Measurements from ENCODE around the gene SLAIN2.

The SLAIN2 gene

DNA sequence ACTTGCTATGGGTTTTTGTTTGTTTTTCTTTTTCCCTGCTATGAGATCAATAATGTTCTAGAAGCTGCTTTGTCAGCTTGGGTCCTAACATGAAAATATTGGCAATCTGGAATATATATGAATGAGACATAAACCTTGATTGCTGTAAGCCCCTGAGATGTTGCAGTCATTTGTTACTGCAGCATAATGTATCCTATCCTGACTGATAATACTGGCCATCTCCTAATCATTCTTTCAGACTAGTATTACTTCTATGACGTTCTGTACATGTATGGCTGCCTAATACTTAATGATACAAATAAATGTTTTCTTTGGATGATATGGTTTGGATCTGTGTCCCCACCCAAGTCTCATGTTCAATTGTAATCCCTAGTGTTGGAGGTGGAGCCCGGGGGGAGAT lies 19.3 kb upstream of the SLAIN2 start:
- no peak overlapping the region for H3K4me3 Mint-ChIP-seq
- no peaks in the 10 kb centered on the region for H3K36me3 Mint-ChIP-seq (ENCODE audit: low read depth)
- H3K27ac Mint-ChIP-seq, result no peak overlapping the region
- H3K9me3 Mint-ChIP-seq, result no peaks in the 10 kb centered on the region
- H3K4me1 Mint-ChIP-seq (ENCODE audit: low read depth), result no peaks in the 10 kb centered on the region
- H3K27me3 Mint-ChIP-seq (ENCODE audit: low read depth), result peaks cover 11% of the 10 kb centered on the region
- no peak for DNase-seq (ENCODE audit: low spot score)

DNA sequence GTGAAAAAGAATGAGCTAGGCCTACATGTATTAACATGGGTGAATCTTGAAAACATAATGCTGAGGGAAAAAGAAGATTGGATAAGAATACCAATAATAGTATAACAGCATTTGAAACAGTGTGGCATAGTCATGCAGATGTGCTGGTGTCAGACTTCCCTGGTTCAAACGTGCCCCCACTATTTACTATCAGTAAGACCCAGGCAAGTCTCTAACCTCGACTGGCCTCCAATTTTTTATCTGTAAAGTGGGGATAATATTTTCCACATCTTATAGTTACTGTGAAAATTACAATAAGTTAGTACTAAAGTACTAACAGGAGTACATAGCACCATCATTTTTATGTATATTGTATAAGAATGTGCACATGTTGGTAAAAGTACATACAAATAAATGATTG lies 17.0 kb upstream of the SLAIN2 start:
- Mint-ChIP-seq H3K4me3 (no peak overlapping the region), H3K9me3 (no peaks in the 10 kb centered on the region), H3K36me3 (ENCODE audit: low read depth) (no peaks in the 10 kb centered on the region), H3K27me3 (ENCODE audit: low read depth) (peaks cover 18% of the 10 kb centered on the region), H3K4me1 (ENCODE audit: low read depth) (no peaks in the 10 kb centered on the region), H3K27ac (no peak overlapping the region)
- DNase-seq (ENCODE audit: low spot score), result no peak

DNA sequence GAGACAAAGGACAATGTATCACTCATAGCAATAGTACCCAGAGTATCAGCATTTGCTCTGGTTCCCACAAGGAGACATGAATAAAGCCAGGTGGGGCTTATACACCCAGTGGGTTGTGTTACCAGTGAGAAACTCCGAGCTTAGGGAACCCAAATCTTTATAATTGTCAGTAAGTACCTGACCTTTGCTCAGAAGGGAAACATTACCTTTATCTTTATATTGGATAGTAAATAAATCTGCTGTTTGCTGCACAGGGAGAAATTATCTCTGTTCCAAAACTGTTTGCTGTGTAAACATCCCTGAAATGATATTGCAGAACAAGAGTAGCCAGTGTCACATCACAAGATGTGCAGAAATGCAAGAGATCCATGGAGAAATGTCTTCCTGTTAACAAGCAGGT lies 12.1 kb upstream of the SLAIN2 start:
- no peak overlapping the region for H3K27ac Mint-ChIP-seq
- H3K4me1 Mint-ChIP-seq (ENCODE audit: low read depth), result peaks cover 3% of the 10 kb centered on the region
- H3K4me3 Mint-ChIP-seq, result no peak overlapping the region
- no peaks in the 10 kb centered on the region for H3K9me3 Mint-ChIP-seq
- peaks cover 23% of the 10 kb centered on the region for H3K27me3 Mint-ChIP-seq (ENCODE audit: low read depth)
- H3K36me3 Mint-ChIP-seq (ENCODE audit: low read depth), result no peaks in the 10 kb centered on the region
- no peak for DNase-seq (ENCODE audit: low spot score)

- no peaks in the 10 kb centered on the region for H3K9me3 Mint-ChIP-seq
- H3K4me1 Mint-ChIP-seq (ENCODE audit: low read depth), result peaks cover 3% of the 10 kb centered on the region
- H3K27ac Mint-ChIP-seq, result no peak overlapping the region
- no peak for DNase-seq (ENCODE audit: low spot score)
- H3K4me3 Mint-ChIP-seq, result no peak overlapping the region
- H3K27me3 Mint-ChIP-seq (ENCODE audit: low read depth), result peaks cover 23% of the 10 kb centered on the region
- H3K36me3 Mint-ChIP-seq (ENCODE audit: low read depth), result no peaks in the 10 kb centered on the region
These were observed 11.4 kb upstream of the SLAIN2 start for GRCh38 chr4:48329976-48330375.

DNA sequence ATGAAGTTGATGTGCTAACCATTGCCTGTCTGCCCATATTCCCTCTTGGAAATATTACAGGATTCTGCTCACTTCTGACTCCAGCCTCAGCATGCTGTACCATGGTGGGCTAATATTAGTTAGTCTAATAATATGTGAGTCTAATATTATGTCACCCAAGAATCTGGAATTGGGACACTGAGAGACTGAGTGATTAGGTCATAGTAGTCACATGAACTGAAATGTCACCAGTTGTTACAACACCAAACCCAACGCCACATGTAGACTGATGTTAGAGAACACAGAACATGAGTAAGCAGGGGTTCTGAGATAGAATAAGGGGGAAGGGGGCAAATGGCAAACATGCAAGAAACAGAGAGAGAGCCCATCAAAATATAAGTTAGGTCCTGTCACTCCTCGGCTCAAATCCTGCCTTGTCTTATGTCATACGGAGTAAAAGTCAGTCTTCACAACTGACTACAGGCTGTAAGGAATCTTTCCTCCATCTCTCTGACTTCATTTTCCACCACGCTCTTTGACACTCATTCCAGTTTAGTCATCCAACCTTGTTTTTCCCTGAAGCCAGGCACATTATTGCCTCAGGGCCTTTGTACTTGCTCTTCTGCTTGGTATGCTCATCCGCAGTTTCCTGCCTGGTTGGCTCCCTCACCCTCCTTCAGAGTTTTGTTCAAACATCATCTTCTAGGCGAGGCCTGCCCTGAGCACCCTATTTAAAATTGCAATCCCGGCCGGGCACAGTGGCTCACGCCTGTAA lies 9.6 kb upstream of the SLAIN2 start:
- H3K9me3 Mint-ChIP-seq, result no peaks in the 10 kb centered on the region
- H3K27me3 Mint-ChIP-seq (ENCODE audit: low read depth), result peaks cover 19% of the 10 kb centered on the region
- H3K36me3 Mint-ChIP-seq (ENCODE audit: low read depth), result no peaks in the 10 kb centered on the region
- H3K4me3 Mint-ChIP-seq, result no peak overlapping the region
- DNase-seq (ENCODE audit: low spot score), result no peak
- H3K4me1 Mint-ChIP-seq (ENCODE audit: low read depth), result peaks cover 3% of the 10 kb centered on the region
- no peak overlapping the region for H3K27ac Mint-ChIP-seq

- Mint-ChIP-seq H3K27ac (no peak overlapping the region), H3K36me3 (ENCODE audit: low read depth) (no peaks in the 10 kb centered on the region), H3K27me3 (ENCODE audit: low read depth) (peaks cover 19% of the 10 kb centered on the region), H3K4me3 (no peak overlapping the region), H3K4me1 (ENCODE audit: low read depth) (peaks cover 5% of the 10 kb centered on the region), H3K9me3 (no peaks in the 10 kb centered on the region)
- no peak for DNase-seq (ENCODE audit: low spot score)
These were observed 8.7 kb upstream of the SLAIN2 start for GRCh38 chr4:48332661-48333060.

GRCh38 chr4:48333587-48333986 lies 7.7 kb upstream of the SLAIN2 start:
- H3K27me3 Mint-ChIP-seq (ENCODE audit: low read depth), result peaks cover 12% of the 10 kb centered on the region
- no peaks in the 10 kb centered on the region for H3K36me3 Mint-ChIP-seq (ENCODE audit: low read depth)
- DNase-seq (ENCODE audit: low spot score), result no peak
- no peak overlapping the region for H3K27ac Mint-ChIP-seq
- H3K4me1 Mint-ChIP-seq (ENCODE audit: low read depth), result peaks cover 9% of the 10 kb centered on the region
- H3K9me3 Mint-ChIP-seq, result no peaks in the 10 kb centered on the region
- H3K4me3 Mint-ChIP-seq, result no peak overlapping the region

- Mint-ChIP-seq H3K4me1 (ENCODE audit: low read depth) (peaks cover 12% of the 10 kb centered on the region), H3K4me3 (no peak overlapping the region), H3K36me3 (ENCODE audit: low read depth) (no peaks in the 10 kb centered on the region), H3K27ac (no peak overlapping the region), H3K27me3 (ENCODE audit: low read depth) (peaks cover 12% of the 10 kb centered on the region), H3K9me3 (no peaks in the 10 kb centered on the region)
- no peak for DNase-seq (ENCODE audit: low spot score)
These were observed 7.1 kb upstream of the SLAIN2 start for GRCh38 chr4:48334236-48334635.

DNA sequence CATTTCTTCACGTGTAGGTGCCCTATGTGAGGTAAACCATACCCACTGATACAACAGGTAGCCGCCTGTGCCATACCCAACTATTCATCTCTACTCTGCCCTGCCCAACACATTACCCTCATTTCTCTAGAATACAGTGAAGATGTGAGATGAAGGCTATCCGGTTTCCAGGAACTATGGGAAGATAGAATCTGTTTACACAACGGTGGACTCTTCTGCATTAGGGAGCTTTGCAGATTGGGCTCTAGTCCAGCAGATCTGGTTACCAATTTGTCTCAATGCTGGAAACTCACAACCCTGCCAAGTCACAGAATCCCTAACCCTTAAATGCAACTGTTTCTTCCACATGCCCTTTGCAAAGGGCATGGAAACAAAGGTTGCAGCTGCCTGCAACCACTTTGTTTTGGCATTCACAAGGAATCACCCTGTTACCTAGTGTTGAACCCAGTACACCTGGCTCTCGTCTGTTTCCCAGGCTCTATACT lies 6.4 kb upstream of the SLAIN2 start:
- DNase-seq (ENCODE audit: low spot score), result no peak
- no peaks in the 10 kb centered on the region for H3K36me3 Mint-ChIP-seq (ENCODE audit: low read depth)
- peaks cover 8% of the 10 kb centered on the region for H3K27me3 Mint-ChIP-seq (ENCODE audit: low read depth)
- peaks cover 10% of the 10 kb centered on the region for H3K4me1 Mint-ChIP-seq (ENCODE audit: low read depth)
- H3K4me3 Mint-ChIP-seq, result no peak overlapping the region
- H3K9me3 Mint-ChIP-seq, result no peaks in the 10 kb centered on the region
- H3K27ac Mint-ChIP-seq, result no peak overlapping the region

DNA sequence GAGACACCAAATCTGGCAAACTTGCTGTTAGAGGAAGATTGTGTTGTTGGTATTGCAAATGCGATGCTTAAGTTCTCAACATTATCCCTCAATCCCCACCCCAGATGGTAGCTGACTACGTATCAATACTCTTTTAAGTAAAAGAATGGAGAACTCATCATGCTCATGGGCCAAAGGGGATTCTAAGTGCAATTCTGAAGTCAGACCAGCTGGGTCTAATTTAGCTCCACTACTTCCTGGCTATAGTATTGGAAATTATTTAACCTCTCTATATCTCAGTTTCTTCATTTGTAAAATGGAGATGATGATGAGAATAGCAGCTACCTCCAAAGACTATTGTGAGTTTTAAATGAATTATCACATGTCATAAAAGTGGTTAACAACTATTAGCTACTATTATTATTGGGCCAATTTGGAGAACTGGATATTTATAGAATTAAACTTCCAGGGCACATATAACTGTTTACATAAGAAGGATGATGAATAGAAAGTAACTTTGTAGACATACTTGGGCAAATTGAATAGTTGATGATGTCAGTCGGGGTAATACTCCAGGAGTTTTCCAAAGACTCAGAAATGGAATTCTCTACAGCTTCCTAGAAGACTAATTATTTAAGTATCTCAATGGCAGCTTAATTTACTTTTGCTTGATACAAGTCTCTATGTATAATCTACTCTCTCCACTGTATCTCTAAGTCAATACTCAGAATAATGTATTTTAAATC lies 5.0 kb upstream of the SLAIN2 start:
- Mint-ChIP-seq H3K36me3 (ENCODE audit: low read depth) (no peaks in the 10 kb centered on the region), H3K27me3 (ENCODE audit: low read depth) (peaks cover 3% of the 10 kb centered on the region), H3K4me3 (no peak overlapping the region), H3K27ac (no peak overlapping the region), H3K9me3 (no peaks in the 10 kb centered on the region), H3K4me1 (ENCODE audit: low read depth) (peaks cover 14% of the 10 kb centered on the region)
- no peak for DNase-seq (ENCODE audit: low spot score)

DNA sequence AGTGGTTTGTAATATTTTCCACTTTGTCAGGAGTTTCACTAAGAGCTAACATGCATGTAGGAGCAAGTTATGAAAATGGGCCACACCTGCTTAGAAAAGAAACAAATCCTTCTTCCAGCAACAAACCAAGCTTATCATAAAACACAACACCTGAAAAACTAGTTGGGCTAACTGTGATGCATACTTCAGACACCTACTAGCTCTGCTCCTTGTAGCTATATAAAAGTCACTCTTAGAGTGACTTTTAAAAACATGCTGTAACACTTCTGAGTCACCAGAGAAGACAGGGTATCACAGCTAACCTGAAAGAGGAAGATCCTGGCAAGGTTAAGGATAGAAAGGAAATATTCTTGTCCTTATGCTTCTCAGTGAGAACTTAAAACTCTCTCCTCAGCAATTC lies 3.6 kb upstream of the SLAIN2 start:
- H3K27ac Mint-ChIP-seq, result no peak overlapping the region
- H3K4me3 Mint-ChIP-seq, result no peak overlapping the region
- no peaks in the 10 kb centered on the region for H3K9me3 Mint-ChIP-seq
- H3K4me1 Mint-ChIP-seq (ENCODE audit: low read depth), result peaks cover 18% of the 10 kb centered on the region
- H3K36me3 Mint-ChIP-seq (ENCODE audit: low read depth), result peaks cover 2% of the 10 kb centered on the region
- DNase-seq (ENCODE audit: low spot score), result no peak
- H3K27me3 Mint-ChIP-seq (ENCODE audit: low read depth), result peaks cover 3% of the 10 kb centered on the region

DNA sequence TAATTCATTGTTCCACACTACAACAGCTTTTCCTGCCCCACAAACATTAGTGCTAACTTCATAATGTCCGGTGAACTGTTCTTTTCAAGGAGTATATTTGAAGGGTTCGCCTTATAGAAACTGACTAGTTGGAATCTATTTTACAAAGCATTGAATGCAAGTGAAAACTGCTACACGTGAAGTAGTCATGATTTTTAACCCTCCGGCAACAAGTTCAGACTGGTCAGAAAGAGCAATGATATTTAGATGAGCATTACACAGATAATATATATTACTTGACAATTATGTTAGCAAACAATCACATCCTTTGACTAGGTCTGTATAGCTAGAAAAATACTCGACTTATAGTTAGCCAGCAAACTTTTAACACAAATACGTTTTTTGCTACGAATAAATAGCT lies 1.7 kb upstream of the SLAIN2 start:
- Mint-ChIP-seq H3K9me3 (no peaks in the 10 kb centered on the region), H3K27me3 (ENCODE audit: low read depth) (no peaks in the 10 kb centered on the region), H3K27ac (no peak overlapping the region), H3K4me3 (peak overlapping the region; percentile 88), H3K4me1 (ENCODE audit: low read depth) (peaks cover 32% of the 10 kb centered on the region), H3K36me3 (ENCODE audit: low read depth) (peaks cover 4% of the 10 kb centered on the region)
- no peak for DNase-seq (ENCODE audit: low spot score)

DNA sequence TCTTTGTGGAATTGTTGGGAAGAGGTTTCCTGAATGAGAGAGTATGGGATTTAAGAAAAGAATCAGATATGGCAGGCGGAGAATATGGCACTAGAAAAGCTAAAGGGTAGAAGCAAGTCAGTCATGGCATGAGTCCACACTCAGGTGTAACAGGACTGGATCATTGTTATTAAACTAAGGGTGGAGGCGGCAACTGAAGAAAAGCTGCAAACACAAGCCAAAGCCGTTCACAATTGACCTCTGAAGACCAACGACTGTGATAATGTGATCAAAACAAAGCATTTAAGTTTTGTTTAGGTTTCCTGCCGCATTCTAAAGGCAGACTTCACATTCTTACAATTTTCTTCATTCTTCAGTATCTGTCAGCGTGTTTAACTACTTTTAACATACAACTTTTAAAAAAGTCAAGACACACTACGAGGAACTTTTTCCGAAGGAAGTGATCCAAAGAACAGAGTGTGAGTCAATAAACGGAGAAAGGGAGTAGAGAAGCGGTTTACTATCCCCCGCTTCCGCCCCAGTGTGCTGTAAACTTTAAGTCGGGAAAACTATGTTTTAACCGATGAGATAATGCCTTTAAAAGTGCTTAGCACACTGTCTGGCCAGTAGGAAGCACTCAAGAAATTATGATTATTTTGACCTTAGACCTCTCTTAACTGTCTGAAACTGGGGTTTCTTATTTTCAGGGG lies 909 bp upstream of the SLAIN2 start:
- peaks cover 4% of the 10 kb centered on the region for H3K36me3 Mint-ChIP-seq (ENCODE audit: low read depth)

More for the DNA sequence above, 909 bp upstream of the SLAIN2 start:
- Mint-ChIP-seq H3K4me1 (ENCODE audit: low read depth) (peaks cover 37% of the 10 kb centered on the region), H3K27me3 (ENCODE audit: low read depth) (no peaks in the 10 kb centered on the region), H3K9me3 (no peaks in the 10 kb centered on the region), H3K27ac (peak overlapping the region; percentile 94), H3K4me3 (peak overlapping the region; percentile 88)
- no peak for DNase-seq (ENCODE audit: low spot score)
